B cell (primary cell): ENCODE data around the gene TRIM72. TPM values are rescaled to one million over a fixed set of nuclear protein-coding genes. Genes with fewer than 3 reads are reported as not detected.

ENCODE experiments used
- ATAC-seq: fragments of 200-7000 bp; cut with Tn5 transposase; one replicate; pipeline ENCODE4 v1.10.0; 2021; ENCODE audit warnings: low read depth, mild to moderate bottlenecking, moderate number of reproducible peaks, moderate library complexity
- CTCF ChIA-PET: fragments of 350-600 bp; sonication (Branson Sonifier 250); formaldehyde crosslinking; loops from one replicate; lab custom pipeline; 2021; ENCODE audit warnings: antibody characterized with exemption, inconsistent platforms; lab: Charles Lee
- POLR2A ChIA-PET: fragments of 350-600 bp; sonication (Branson Sonifier 250); formaldehyde crosslinking; loops from one replicate; lab custom pipeline; 2021; ENCODE audit warnings: antibody characterized with exemption; lab: Charles Lee
- DNase-seq: peaks from one replicate; pipeline ENCODE4 v3.0.0; 2013
- H2AFZ ChIP-seq: 2 replicates; pipeline ENCODE4 v1.6.1; 2012; ENCODE audit warnings: mild to moderate bottlenecking, low read depth, low read length; ENCODE audit not compliant: insufficient read depth, poor library complexity, severe bottlenecking
- H3K27ac ChIP-seq, 2 donors: 1 replicate in 1 of 2; 2 replicates in 1 of 2; pipeline ENCODE4 v1.5.1; 2012 to 2013; ENCODE audit warnings: low read length in 2 of 2, mild to moderate bottlenecking in 2 of 2, moderate library complexity in 1 of 2
- H3K27me3 ChIP-seq, 4 experiments: fragments of 200-600 bp in 1 of 4; sonication (generic) in 1 of 4; replicated peaks in 1 of 4; 1 replicate in 2 of 4; 2 replicates in 2 of 4; pipeline versions ENCODE4 v1.6.1 to v1.7.0; 2013 to 2016; ENCODE audit warnings: low read length in 3 of 4, mild to moderate bottlenecking in 2 of 4, mixed read lengths in 1 of 4, moderate library complexity in 1 of 4; ENCODE audit not compliant: insufficient read depth in 4 of 4, control insufficient read depth in 3 of 4; ENCODE audit errors: control extremely low read depth in 1 of 4
- H3K36me3 ChIP-seq, 2 experiments: replicated peaks in 1 of 2; 1 replicate in 1 of 2; 2 replicates in 1 of 2; pipeline versions ENCODE4 v1.6.1 to v1.7.1; 2013; ENCODE audit warnings: low read length in 1 of 2; ENCODE audit not compliant: insufficient read depth in 2 of 2, control insufficient read depth in 1 of 2; ENCODE audit errors: control extremely low read depth in 1 of 2, extremely low read depth in 1 of 2
- H3K4me1 ChIP-seq, 2 donors: fragments of 200-600 bp in 1 of 2; sonication (generic) in 1 of 2; 1 replicate in 1 of 2; 2 replicates in 1 of 2; pipeline versions ENCODE4 v1.5.1 to v1.6.1; 2013 to 2017; ENCODE audit warnings: low read length in 2 of 2; ENCODE audit not compliant: control insufficient read depth in 2 of 2, insufficient read depth in 2 of 2
- H3K4me2 ChIP-seq: replicated peaks from 2 replicates; pipeline ENCODE3; 2012; ENCODE audit warnings: mild to moderate bottlenecking, low read depth, low read length; ENCODE audit not compliant: poor library complexity, severe bottlenecking
- H3K4me3 ChIP-seq, 5 experiments: fragments of 200-600 bp in 1 of 5; sonication (generic) in 1 of 5; 1 replicate in 3 of 5; 2 replicates in 2 of 5; pipeline versions ENCODE4 v1.5.1 to v1.7.0; 2011 to 2016; ENCODE audit warnings: low read length in 4 of 5, mild to moderate bottlenecking in 4 of 5, low read depth in 2 of 5, control low read depth in 1 of 5, moderate library complexity in 1 of 5; ENCODE audit not compliant: insufficient read depth in 1 of 5; ENCODE audit errors: control extremely low read depth in 1 of 5, extremely low read depth in 1 of 5
- H3K79me2 ChIP-seq: fragments of 200-600 bp; sonication (generic); one replicate; pipeline ENCODE4 v1.6.0; 2016; ENCODE audit warnings: low read length; ENCODE audit not compliant: control insufficient read depth, insufficient read depth
- H3K9ac ChIP-seq: fragments of 200-600 bp; sonication (generic); 2 replicates; pipeline ENCODE4 v1.6.1; 2017; ENCODE audit warnings: mild to moderate bottlenecking, low read length, moderate library complexity
- H3K9me3 ChIP-seq, 3 donors: one replicate each; pipeline versions ENCODE4 v1.6.1 to v1.7.1; 2013; ENCODE audit warnings: low read length in 2 of 3; ENCODE audit not compliant: control insufficient read depth in 2 of 3, insufficient read depth in 1 of 3; ENCODE audit errors: control extremely low read depth in 1 of 3
- H4K20me1 ChIP-seq: 2 replicates; pipeline ENCODE4 v1.6.0; 2012; ENCODE audit warnings: mild to moderate bottlenecking, low read length; ENCODE audit not compliant: insufficient read depth, control insufficient read depth, poor library complexity, severe bottlenecking
- H3K27ac Mint-ChIP-seq: one replicate; pipeline ENCODE4 v1.8.0; 2021; ENCODE audit warnings: mixed read lengths
- H3K27me3 Mint-ChIP-seq: one replicate; pipeline ENCODE4 v1.8.0; 2021; ENCODE audit warnings: mixed read lengths
- H3K4me1 Mint-ChIP-seq: one replicate; pipeline ENCODE4 v1.8.0; 2021; ENCODE audit warnings: mixed read lengths
- H3K4me3 Mint-ChIP-seq: one replicate; pipeline ENCODE4 v1.8.0; 2021; ENCODE audit warnings: mixed read lengths
- H3K9me3 Mint-ChIP-seq: one replicate; pipeline ENCODE4 v1.8.0; 2022; ENCODE audit warnings: mixed read lengths; ENCODE audit not compliant: insufficient read depth
- EZH2 ChIP-seq: IDR thresholded peaks from 2 replicates; pipeline ENCODE4 v1.6.1; 2012; ENCODE audit warnings: borderline replicate concordance, low read depth, mild to moderate bottlenecking, moderate library complexity, low read length; ENCODE audit not compliant: insufficient read depth, poor library complexity, severe bottlenecking
- WGBS: methylation state at CpG from one replicate; pipeline ENCODE4 v1.1.5; 2013; ENCODE audit warnings: missing lambda C conversion rate; ENCODE audit not compliant: insufficient coverage; 5-methylcytosine and 5-hydroxymethylcytosine counted together
- intact Hi-C: fragments of 100-400 bp; cut with micrococcal nuclease; formaldehyde crosslinking; loops from one replicate; pipeline ENCODE4 v1.10.0; 2022
- polyA plus RNA-seq: library from polyadenylated mRNA; depleted of rRNA; stranded (reverse); fragments of >200 nt; gene quantifications from 2 replicates; pipeline ENCODE4 v1.2.3, GENCODE V29; 2012
- total RNA-seq, 2 donors: library from RNA; stranded (reverse); fragments of 120-200 nt in 1 of 2; gene quantifications; 1 replicate in 1 of 2; 2 replicates in 1 of 2; pipeline versions ENCODE4 v1.2.3 to v1.2.4, GENCODE V29; 2013 to 2022
- TF ChIP-seq, protein P1 (sequence below): fragments of 200-600 bp; IDR thresholded peaks from one replicate; pipeline ENCODE4 v1.8.0; 2022; ENCODE audit warnings: antibody characterized with exemption, mild to moderate bottlenecking

The TRIM72 gene
- total and polyA plus RNA-seq, 2 donors (not counting 1 experiment from before 2014, with no cell fraction given), result 0.03 to 0.05 TPM

- ChIA-PET POLR2A (interaction anchor here (1.4 kb wide), 1 partner anchor 11 kb away, joined by 5 read pairs; no protein-coding TSS in a partner anchor), CTCF (interaction anchor here (1.0 kb wide), 2 partner anchors 15 to 195 kb away, joined by 3 read pairs; partner anchors contain the start of gene PYCARD)
- Histone ChIP-seq H2AFZ (no peak overlapping the region), H3K4me1 (peaks cover 2 to 12% of the 10 kb centered on the region in 2 donors), H3K4me3 (no peak overlapping the region), H3K27me3 (no peaks in the 10 kb centered on the region), H3K27ac (no peak overlapping the region), H4K20me1 (peaks cover 97% of the 10 kb centered on the region), H3K36me3 (peaks cover 12 to 97% of the 10 kb centered on the region in 2 experiments), H3K9me3 (no peaks in the 10 kb centered on the region), H3K4me2 (no peak overlapping the region), H3K79me2 (peaks cover 58% of the 10 kb centered on the region), H3K9ac (no peak overlapping the region)
- WGBS, result 95% methylated on average over 6 of the region's 8 CpGs
- Mint-ChIP-seq H3K4me3 (no peak overlapping the region), H3K27me3 (no peaks in the 10 kb centered on the region), H3K4me1 (peaks cover 49% of the 10 kb centered on the region), H3K27ac (no peak overlapping the region), H3K9me3 (no peaks in the 10 kb centered on the region)
- intact Hi-C loops, result loop anchor here (10.0 kb wide), 2 partner anchors 83 to 687 kb away; partner anchors contain the start of genes BCKDK and ZNF267
- TF ChIP-seq, protein P1, sequence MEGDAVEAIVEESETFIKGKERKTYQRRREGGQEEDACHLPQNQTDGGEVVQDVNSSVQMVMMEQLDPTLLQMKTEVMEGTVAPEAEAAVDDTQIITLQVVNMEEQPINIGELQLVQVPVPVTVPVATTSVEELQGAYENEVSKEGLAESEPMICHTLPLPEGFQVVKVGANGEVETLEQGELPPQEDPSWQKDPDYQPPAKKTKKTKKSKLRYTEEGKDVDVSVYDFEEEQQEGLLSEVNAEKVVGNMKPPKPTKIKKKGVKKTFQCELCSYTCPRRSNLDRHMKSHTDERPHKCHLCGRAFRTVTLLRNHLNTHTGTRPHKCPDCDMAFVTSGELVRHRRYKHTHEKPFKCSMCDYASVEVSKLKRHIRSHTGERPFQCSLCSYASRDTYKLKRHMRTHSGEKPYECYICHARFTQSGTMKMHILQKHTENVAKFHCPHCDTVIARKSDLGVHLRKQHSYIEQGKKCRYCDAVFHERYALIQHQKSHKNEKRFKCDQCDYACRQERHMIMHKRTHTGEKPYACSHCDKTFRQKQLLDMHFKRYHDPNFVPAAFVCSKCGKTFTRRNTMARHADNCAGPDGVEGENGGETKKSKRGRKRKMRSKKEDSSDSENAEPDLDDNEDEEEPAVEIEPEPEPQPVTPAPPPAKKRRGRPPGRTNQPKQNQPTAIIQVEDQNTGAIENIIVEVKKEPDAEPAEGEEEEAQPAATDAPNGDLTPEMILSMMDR, result no peak
- no peak for TF ChIP-seq EZH2
- DNase-seq, result no peak
- ATAC-seq, result no peak
Measured at GRCh38 chr16:31187808-31188189, 26.1 kb upstream of the TRIM72 start.
